ENCODE results near the gene SHC1. TPM values are rescaled to one million over a fixed set of nuclear protein-coding genes. Genes with fewer than 3 reads are reported as not detected.

SHC1 gene
- total RNA-seq, 4 donors from 2014 or later: 108 to 168 (median 123) TPM

- 55 to 57% methylated on average over 7 to 13 of the region's 16 CpGs for WGBS, 2 donors
- Histone ChIP-seq H3K9me3 (no peaks in the 10 kb centered on the region), H3K27ac (peak overlapping the region; percentile 83 to 99 (median 95)), H3K4me3 (replicated peaks in 1 of 3) (peak overlapping the region in 1 of 3 donors; percentile 14), H3K27me3 (no peaks in the 10 kb centered on the region), H3K4me1 (peaks cover 87 to 88% of the 10 kb centered on the region in 2 donors), H3K36me3 (no peaks in the 10 kb centered on the region)
- DNase-seq: peak in 1 of 2 donors; percentile 46
- intact Hi-C loops (cut with DNase I): no loop called here
- TF ChIP-seq CTCF (IDR thresholded peaks at IDR 0.05) (no peak), POLR2A (IDR thresholded peaks at IDR 0.05) (no peak)
Observed at GRCh38 chr1:155008015-155008941, 37.7 kb upstream of the SHC1 start.

- intact Hi-C loops (cut with DNase I): no loop called here
- 27 to 57% methylated on average over 5 to 6 of the region's 6 CpGs for WGBS, 2 donors
- Histone ChIP-seq H3K27me3 (no peaks in the 10 kb centered on the region), H3K4me3 (replicated peaks in 1 of 3) (peak overlapping the region in 1 of 3 donors; percentile 14), H3K27ac (peak overlapping the region; percentile 83 to 99 (median 95)), H3K9me3 (no peaks in the 10 kb centered on the region), H3K36me3 (no peaks in the 10 kb centered on the region), H3K4me1 (peaks cover 80% of the 10 kb centered on the region in 2 donors)
- DNase-seq: peak; percentile 88 to 91
- TF ChIP-seq POLR2A (IDR thresholded peaks at IDR 0.05) (no peak), CTCF (IDR thresholded peaks at IDR 0.05) (no peak)
Observed at GRCh38 chr1:155007251-155007828, 36.8 kb upstream of the SHC1 start.

GRCh38 chr1:155006601-155007101 is 36.1 kb upstream of the SHC1 start:
- Histone ChIP-seq H3K9me3 (no peaks in the 10 kb centered on the region), H3K27me3 (no peaks in the 10 kb centered on the region), H3K4me3 (replicated peaks in 1 of 3) (no peak overlapping the region), H3K36me3 (no peaks in the 10 kb centered on the region), H3K27ac (peak overlapping the region; percentile 83 to 99 (median 95)), H3K4me1 (peaks cover 73% of the 10 kb centered on the region in 2 donors)
- no peak for TF ChIP-seq CTCF (IDR thresholded peaks at IDR 0.05)
- TF ChIP-seq POLR2A (IDR thresholded peaks at IDR 0.05): no peak
- intact Hi-C loops (cut with DNase I): no loop called here
- no peak for DNase-seq
- WGBS, 2 donors: 45 to 59% methylated on average over 2 of the region's 2 CpGs

GRCh38 chr1:155005076-155006011 is 34.8 kb upstream of the SHC1 start:
- Histone ChIP-seq H3K9me3 (no peaks in the 10 kb centered on the region), H3K27me3 (no peaks in the 10 kb centered on the region), H3K27ac (peak overlapping the region; percentile 91 to 99 (median 95)), H3K36me3 (no peaks in the 10 kb centered on the region), H3K4me1 (peaks cover 60 to 61% of the 10 kb centered on the region in 2 donors), H3K4me3 (replicated peaks in 1 of 3) (peak overlapping the region in 1 of 3 donors; percentile 86)
- intact Hi-C loops (cut with DNase I): no loop called here
- peak; percentile 93 to 97 for DNase-seq
- WGBS, 2 donors: 25 to 38% methylated on average over 15 to 17 of the region's 17 CpGs
- TF ChIP-seq POLR2A (IDR thresholded peaks at IDR 0.05) (peak in 1 of 2 donors; percentile 43), CTCF (IDR thresholded peaks at IDR 0.05) (no peak)

Data from thyroid gland (tissue), 4 donors.